HG03378 (cell line): ENCODE measurements around the gene STAB2.

Experiments used
- ATAC-seq: cut with Tn5 transposase; IDR thresholded peaks from one replicate; pipeline ENCODE4 v1.9.1; 2021; ENCODE audit warnings: mild to moderate bottlenecking, moderate library complexity; ENCODE audit not compliant: unreplicated experiment

STAB2 gene

DNA sequence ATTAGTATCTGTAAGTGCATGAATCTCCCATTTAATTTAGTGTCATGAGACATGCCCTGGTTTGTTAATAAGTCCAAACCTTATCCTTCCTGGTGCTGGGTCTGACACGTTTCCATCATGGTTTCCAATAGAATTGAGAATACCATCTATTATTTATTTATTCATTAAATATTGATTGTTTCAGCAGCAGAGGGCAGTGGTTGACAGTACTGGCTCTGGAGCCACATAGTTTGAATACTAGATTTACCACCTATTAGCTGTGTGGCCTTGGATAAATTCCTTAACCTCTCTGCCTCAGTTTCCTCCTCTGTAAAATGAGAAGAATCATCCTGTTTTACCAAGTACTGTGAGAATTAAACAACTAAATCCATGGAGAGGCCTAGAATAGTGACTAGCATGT, 941 bp upstream of the STAB2 start:
- no peak for ATAC-seq

DNA sequence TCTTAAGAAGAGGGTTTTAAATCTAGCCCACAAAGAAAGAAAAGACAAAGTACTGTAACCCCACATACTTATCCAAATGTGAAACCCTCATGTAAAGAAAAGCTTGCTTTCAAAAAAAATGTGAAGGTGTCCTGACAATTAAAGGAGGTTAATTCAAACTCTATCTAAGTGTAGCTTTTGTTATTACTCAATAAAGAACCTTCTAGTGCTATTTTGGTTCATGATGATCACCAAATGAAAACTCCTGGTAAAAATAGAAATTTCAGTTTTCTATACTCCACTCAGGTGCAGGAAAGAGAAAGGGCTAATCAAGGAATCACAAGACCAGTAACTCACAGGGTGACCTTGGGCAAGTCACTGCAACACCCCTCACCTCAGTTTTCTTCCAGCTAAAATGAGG, 1.6 kb downstream of the STAB2 start:
- ATAC-seq = no peak

DNA sequence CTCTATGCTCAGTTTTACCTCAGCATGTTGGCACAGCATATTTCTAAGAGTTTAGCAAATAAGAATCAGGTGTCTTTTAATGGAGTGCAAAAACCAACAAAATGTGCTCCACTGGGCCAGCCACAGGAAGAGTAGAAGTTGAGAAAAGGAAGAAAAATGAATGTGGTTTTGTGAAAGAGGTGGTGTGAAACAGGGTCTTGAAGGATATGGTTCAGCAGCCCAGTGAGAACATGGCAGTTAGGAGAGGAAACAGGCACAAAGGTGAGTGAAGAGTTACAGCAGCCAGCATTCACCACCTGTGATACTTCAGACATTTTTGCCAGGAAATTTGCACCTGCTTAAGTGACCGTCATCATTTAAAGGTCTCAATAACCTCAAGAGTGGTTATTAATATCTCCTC, 2.4 kb downstream of the STAB2 start:
- no peak for ATAC-seq

DNA sequence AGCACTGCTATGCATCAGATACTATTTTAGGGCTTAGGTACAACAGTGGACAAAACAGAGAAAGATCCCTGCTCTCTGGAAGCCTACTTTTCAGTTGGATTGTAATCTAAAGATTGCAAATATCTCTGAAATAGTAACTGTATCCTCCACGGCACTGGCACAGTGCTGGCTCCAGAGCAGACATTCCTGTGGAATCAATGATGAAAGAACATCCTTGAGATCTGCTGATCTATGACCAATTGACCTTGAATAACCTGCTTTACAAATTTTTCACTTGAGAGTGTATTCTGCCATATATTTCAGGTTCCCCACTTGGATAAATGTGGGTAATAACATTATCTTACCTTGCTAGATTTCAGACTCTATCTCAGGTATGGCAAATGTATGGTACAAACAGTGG, 3.2 kb downstream of the STAB2 start:
- ATAC-seq = no peak

DNA sequence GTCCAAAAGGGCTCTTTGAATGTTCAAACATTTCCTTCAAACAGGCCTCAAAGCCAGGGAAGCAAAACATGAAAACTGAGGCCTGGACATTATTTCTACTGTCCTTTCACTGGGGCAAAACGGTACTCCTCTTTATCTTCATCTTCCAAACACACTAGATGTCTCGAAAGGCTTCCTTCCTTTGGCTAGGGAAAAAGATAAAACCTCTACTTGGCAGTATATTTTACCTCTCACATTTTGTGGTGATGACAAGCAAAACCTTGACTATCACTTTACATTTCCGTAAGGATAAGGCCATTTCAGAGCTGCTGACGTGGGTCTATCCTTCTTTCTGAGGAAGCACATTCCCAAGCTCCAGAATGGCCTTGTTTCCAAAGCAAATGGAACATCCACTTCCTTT, 9.9 kb downstream of the STAB2 start:
- no peak for ATAC-seq

DNA sequence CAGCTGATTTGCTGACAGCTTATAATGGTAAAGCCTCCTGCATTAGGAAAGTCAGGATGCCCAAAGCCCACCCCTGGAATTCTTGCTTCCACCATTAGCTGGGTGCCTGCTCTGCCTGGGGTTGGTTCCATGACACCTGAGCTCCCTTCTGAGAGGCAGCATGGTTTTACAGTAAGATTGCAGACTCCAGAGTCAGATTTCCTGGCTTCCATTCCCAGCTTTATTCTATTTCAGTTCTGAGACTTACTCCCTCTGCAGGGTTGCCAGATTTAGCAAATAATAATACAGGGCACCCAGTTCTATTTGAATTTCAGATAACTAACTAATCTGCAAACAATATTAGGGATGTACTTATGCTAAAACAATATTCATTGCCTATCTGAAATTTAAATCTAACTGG, 12.2 kb downstream of the STAB2 start:
- ATAC-seq = no peak

DNA sequence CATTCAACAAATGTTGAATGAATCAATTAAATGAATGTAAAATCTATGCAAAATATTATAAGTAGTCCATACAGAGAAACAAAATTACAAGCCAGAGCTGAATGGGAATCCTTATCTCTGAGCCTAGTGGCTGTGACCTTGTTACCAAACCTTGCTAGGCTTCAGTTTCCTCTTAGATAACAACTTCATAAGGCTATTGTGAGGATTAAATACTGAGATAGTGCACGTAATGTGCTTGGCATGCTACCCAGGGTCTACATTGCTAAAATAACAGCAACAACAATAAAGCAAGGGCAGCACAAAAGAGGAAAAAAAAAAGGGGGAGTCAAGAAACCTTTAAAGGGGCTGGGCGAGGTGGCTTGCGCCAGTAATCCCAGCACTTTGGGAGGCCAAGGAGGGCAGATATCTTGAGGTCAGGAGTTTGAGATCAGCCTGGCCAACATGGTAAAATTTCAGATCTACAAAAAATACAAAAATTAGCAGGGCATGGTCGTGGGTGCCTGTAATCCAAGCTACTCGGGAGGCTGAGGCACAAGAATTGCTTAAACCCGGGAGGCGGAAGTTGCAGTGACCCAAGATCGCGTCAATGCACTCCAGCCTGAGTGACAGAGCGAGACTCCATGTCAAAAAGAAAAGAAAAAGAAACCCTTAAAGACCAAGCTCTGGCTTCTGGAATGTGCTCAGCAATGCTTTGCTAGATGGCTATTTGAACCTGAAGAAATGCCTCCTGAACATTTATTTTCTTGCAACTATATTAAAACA, 14.1 kb downstream of the STAB2 start:
- ATAC-seq = no peak

DNA sequence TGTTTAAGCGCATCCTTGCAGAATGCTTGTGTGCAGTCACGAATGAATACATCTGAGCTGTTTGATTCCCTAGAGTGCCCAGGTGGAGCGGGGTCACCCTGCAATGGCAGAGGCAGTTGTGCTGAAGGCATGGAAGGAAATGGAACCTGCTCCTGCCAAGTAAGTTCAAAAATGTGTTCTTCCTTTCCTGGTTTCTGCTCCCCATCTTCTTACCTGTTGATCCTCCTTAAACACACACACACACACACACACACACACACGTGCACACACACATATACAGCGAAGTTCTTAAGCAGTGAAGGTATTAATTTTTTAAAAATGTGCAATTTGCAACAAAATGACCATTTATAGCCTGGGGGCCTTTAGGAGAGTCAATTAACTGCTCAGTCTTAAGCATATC, 33.3 kb downstream of the STAB2 start:
- no peak for ATAC-seq

DNA sequence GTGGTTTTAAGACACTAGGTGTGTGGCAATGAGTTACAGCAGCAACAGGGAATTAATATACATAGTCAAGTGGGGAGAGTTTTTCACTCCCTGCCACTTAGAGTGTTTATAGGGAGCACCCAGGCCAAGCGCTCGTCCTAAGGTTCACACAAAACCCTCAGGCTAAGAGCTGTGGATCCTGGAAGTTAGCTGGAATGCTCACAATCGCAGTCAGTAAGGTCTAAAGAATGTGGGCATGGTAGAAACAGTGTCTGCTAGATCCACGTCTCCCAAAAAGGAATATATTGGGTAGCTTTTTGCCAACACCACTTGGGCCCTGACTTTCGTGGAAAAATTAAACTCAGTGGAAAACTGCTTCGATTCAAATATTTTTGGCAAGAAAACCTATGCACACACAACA, 36.6 kb downstream of the STAB2 start:
- ATAC-seq = no peak

DNA sequence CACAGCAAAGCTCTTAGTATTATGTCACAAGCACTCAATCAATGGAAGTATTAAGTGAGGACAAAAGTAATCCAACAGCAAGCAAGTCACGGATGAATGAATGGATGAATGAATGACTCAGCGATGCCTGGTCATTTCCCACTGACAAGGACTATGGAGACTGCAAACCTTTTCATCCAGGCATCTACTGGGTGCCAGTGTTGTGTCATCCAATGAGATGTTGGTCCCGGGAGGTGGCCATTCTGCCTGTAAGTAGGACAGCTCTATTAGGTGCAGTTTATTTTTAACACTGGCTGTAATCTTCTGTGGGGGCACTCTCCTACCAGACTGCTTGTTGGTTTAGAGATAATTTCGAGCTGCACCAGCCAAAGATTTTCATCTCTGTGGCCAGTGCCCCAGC, 39.4 kb downstream of the STAB2 start:
- no peak for ATAC-seq

DNA sequence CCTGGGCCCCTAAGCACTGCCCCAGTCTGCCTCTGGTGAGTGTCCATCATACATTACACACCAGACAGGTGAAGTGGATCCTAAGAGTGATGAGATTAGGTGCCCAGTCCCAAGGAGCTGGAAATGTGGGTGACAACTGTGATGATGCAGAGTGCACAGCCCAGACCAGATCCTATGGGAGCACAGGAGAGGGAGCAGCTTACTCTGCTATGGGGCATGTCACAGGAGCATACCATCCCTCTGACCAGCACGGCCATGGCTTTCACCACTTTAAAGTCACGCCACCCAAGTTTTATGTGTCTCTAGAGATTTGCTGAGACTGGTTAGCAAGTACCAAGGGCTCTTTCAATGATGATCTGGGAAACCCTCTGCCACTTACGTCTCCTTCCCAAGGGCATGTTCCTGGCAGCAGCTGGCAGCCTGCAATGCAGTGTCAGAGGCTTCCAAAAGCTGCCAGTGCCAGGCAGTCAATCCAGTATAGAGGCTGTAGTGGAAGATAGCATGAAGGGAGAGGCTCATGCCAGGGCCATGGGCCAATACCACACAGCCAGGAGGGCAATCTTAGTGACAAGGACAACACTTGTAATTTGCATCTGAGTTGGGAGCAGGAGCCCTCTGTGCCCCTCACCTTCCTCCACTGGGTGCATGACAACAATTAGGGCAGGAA, 40.2 kb downstream of the STAB2 start:
- no peak for ATAC-seq

DNA sequence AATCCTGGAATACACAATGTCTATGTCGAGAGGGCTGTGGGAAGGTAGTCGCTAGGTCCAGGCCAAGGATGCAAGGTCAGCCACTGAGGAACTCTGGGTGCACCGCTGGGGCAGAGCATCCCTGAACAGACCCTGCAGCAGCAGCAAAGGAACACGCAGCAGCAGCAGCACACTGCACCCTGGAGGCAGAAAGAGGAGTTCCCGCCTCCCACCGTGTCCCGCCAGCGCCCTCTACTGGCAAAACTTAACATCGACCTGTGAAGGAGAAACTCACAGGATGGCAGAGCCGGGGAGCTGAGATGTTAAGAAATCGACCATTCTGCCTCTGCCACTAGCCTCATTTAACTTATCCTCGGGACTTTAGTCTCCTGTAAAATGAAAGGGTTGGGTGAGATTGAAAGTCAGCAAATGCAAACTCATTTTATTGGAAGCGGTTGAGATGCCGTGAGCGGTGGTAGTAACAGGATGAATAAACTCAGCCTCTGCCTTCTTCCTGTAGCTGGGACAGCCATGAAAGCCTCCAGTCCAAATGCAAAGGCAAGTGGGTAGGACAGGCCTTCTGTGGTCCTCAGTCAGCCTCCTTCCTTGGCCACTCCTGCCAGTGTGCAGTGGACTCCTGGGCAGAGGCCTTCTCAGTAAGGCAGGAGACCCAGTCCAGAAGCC, 45.6 kb downstream of the STAB2 start:
- ATAC-seq = no peak

DNA sequence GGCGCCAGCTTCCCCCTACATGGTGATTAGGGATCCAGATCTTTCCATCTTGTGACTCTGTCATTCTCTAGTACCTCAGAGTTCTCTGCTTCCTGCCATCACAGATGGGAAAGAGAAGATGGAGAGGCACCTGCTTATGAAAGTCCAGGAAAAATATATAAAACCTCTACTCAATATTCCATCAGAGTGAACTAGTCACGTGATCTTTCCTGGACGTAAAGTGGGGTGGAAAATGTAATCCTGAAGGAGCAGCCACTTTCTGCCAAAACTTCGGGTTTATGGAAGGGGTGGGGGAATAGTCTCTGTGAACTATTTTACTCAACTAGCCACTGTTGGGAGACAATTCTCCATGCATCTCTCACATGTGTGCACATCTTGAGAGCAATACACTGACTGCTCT, 47.7 kb downstream of the STAB2 start:
- ATAC-seq = no peak

DNA sequence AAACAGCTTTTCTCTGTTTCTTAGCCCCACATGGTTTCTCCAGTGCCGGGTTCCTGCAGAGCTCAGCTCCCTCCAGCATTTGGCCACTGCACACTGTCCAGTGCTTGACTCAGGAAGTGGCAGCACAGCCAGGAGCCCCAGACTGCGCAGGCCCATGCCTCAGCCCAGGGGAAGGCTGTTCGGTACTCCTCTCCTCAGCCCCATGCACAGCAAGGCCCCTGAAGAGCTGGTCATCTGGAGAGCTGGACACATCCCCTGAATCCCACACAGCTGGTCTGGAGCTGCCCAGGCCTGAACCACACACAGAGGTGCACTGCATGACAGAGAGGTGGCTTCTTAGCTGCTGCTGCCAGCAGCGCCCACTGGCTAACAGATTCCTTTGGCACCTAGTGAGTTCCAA, 48.3 kb downstream of the STAB2 start:
- ATAC-seq = no peak

DNA sequence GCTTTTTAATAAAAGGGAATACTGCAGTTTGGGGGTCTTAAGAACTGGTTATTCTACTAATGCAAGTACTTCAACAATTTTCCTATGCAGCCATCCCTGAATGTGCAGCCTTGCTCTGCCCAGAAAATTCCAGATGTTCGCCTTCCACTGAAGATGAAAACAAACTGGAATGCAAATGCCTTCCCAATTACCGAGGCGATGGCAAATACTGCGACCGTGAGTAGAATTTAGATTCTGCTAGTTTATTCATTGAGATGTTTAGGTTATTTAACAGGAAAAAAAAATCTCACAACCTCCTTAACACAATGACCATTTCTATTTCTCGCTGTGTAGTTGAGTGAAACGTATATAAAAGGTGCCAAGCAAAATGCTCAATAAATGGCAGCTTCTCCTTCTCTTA, 49.9 kb downstream of the STAB2 start:
- no peak for ATAC-seq

DNA sequence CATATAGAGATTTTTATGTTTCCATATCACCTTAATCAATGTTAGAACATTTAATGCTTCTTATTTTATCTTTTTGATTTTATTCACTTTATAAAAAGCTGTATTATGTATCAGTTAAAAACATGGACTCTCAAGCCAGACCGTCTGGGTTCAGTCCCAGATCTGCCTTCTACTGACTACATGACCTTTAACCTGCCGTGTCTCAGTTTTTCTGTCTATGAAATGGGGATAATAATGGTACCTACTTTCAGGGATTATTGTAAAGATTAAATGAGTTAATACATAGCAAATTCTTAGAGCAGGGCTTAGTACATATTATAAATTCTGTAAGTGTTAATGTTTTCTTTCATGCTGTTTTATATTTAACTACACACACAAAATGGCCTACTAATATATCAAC, 50.4 kb downstream of the STAB2 start:
- no peak for ATAC-seq

DNA sequence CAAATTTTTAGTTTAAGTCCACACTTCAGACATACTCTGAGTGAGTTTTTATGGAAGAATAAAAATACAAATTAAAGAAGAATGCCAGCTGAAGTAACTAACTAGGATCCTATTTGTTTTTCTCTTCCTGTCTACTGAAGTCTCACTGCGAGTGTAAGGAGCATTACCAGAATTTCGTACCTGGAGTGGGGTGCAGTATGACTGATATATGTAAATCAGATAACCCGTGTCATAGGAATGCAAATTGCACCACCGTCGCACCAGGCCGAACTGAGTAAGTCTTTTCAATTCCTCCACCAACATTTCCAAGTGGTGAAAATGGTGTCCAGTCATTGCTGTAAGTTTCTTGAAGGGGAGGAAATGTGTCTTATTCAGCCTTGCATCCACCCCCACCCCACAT, 52.9 kb downstream of the STAB2 start:
- ATAC-seq = no peak

DNA sequence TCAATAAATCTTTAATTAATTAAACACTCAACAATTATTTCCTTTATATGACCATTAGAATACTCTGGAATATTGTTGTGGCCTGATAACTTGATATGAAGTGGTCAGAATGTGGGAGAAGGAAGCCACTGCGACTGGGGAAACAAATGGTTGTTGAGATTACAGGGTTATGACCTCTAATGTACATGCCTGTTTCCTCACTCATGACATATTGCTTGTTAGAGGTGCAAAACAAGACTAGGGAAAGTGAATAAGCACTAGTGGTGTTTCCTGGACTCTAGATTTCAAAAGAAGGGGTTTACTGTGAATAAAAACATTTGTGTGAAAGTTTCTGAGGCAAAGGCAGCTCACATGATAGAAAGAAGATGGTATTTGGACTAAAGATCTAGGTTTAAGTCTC, 53.3 kb downstream of the STAB2 start:
- ATAC-seq = no peak

DNA sequence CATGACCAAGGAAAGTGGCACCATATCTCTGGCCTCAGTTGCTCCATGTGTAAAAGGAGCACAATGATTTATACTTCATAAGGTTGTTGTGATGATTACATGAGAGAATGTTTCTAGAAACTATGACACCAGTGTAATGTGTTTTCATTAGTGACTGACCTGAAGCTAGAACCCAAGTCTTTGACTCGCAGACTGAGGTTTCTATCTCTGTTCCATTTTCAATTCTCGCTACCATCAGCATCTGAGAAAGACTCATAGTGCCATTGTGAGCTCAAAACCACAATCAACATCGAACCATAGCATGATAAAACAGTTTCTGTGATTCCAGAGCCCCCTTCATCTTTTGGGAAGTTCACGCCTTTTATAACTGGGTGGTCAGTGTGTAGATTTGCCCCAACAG, 53.8 kb downstream of the STAB2 start:
- no peak for ATAC-seq

DNA sequence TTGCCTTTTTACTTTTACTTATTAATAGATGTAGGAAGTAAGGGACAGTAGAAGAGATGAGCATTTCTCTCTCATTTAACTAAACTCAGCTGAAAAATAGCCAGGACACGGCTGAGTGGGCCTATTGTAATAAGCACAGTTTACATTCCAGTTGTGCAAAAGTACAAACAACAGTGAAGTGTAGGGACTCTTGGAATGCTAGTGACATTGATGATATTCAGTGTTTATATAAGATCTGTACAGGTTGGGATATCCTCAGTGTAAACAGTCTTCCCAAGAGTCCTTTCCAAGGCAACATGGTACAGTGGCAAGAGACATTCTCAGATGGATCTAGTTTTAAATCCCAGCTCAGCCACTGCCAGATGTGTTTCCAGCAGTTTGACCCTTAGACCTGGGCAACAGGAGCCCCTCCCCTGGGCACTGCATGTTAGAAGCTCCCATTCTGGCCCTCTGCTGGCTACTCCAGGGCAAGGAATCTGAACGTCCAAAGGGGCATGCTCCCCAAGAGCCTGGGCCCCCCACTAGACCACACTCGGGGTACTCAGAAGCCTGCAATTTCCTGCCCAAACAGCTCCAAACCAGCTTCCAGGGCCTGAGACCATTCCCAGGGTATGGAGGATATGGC, 55.3 kb downstream of the STAB2 start:
- ATAC-seq = no peak

DNA sequence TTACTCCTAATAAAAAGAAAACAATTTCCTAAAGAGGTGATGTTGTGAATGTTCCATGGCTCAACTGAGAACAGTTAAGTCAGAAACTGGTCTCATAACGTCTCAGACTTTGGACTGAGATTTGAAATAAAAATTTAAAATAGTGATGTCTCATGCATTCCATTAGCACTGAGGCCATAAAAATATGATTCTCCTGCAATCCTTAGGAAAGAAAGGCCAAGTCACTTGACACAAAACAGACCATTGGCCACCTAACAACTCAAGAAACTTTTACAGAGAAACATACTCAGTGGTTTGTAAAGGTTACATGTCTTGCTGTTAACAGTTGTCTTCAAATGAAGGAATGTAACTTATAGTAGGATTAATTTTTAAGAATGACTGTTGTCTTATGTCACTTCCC, 58.1 kb downstream of the STAB2 start:
- no peak for ATAC-seq

DNA sequence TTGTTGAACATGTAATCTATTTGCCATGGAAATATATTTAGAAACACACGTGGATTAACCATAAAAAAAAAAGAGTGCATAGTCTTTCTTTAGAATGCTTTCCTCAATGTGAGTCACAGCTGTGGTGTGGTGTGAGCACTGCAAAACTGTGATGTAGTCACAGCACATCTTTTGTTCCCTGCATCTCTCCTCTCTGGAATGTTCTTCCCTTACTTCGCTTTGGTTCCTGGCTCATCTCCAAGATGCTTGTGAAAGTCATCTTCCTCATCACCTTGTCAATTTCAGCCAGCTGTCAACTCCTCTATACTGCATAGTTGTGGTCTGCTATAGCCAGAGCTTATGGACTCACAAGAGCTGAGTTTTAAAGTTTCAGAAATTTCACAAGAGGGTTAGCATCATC, 60.2 kb downstream of the STAB2 start:
- ATAC-seq = no peak
